ENCODE results near the gene WBP4.
"Not testable (repeated sequence)": the region's sequence is repeated elsewhere in the genome, so short reads cannot be mapped to it uniquely, and the experiment has no call there.

WBP4 gene

GRCh38 chr13:41061075-41061913 is at the start of gene WBP4:
WBP4 (plus strand) TSS chr13:41061509; CDS start chr13:41061674, 165 bp downstream.
- no peak for FAIRE-seq

GRCh38 chr13:41012536-41012935 is 48.8 kb upstream of the WBP4 start:
- no peak for FAIRE-seq

GRCh38 chr13:41013835-41014234 is 47.5 kb upstream of the WBP4 start:
- FAIRE-seq: no peak

GRCh38 chr13:41015920-41016319 is 45.4 kb upstream of the WBP4 start:
- no peak for FAIRE-seq

- FAIRE-seq: no peak
These were observed 44.1 kb upstream of the WBP4 start for GRCh38 chr13:41017159-41017558.

- no peak for FAIRE-seq
These were observed 43.3 kb upstream of the WBP4 start for GRCh38 chr13:41017817-41018601.

- FAIRE-seq: no peak
These were observed 42.7 kb upstream of the WBP4 start for GRCh38 chr13:41018602-41018948.

GRCh38 chr13:41019011-41019487 is 42.3 kb upstream of the WBP4 start, which contains the start of gene ELF1:
ELF1 (minus strand) TSS chr13:41019316; CDS start chr13:40982054, 37,262 bp downstream.
- no peak for FAIRE-seq

GRCh38 chr13:41019578-41020347 is 41.5 kb upstream of the WBP4 start:
- FAIRE-seq: no peak

- FAIRE-seq: no peak
These were observed 35.8 kb upstream of the WBP4 start for GRCh38 chr13:41025518-41025917.

- FAIRE-seq: no peak
These were observed 34.5 kb upstream of the WBP4 start for GRCh38 chr13:41026788-41027187.

GRCh38 chr13:41028051-41028450 is 33.3 kb upstream of the WBP4 start:
- no peak for FAIRE-seq

GRCh38 chr13:41029629-41030028 is 31.7 kb upstream of the WBP4 start:
- no peak for FAIRE-seq

GRCh38 chr13:41032691-41033376 is 28.5 kb upstream of the WBP4 start:
- no peak for FAIRE-seq

- FAIRE-seq: no peak
These were observed 26.9 kb upstream of the WBP4 start for GRCh38 chr13:41034382-41034781.

GRCh38 chr13:41034881-41035280 is 26.4 kb upstream of the WBP4 start:
- FAIRE-seq: no peak

- not testable (repeated sequence) for FAIRE-seq
These were observed 24.8 kb upstream of the WBP4 start for GRCh38 chr13:41036557-41036956.

- FAIRE-seq: no peak
These were observed 21.6 kb upstream of the WBP4 start for GRCh38 chr13:41039746-41040145.

- no peak for FAIRE-seq
These were observed 20.6 kb upstream of the WBP4 start for GRCh38 chr13:41040584-41041334.

GRCh38 chr13:41042419-41042818 is 18.9 kb upstream of the WBP4 start:
- not testable (repeated sequence) for FAIRE-seq

GRCh38 chr13:41048640-41049039 is 12.7 kb upstream of the WBP4 start:
- no peak for FAIRE-seq
